BLaER1 (cell line): ENCODE results near the gene RPL36.
"Not testable (repeated sequence)": the region's sequence is repeated elsewhere in the genome, so short reads cannot be mapped to it uniquely, and the experiment has no call there.

Source experiments
- H3K27ac ChIP-seq: shearing (Covaris generic); formaldehyde crosslinking; 2 replicates; pipeline ENCODE4 v1.8.1; 2022
- H3K27me3 ChIP-seq: shearing (Covaris generic); formaldehyde crosslinking; 2 replicates; pipeline ENCODE4 v1.8.1; 2022
- H3K36me3 ChIP-seq: shearing (Covaris generic); formaldehyde crosslinking; 2 replicates; pipeline ENCODE4 v1.8.1; 2022
- H3K4me1 ChIP-seq: shearing (Covaris generic); formaldehyde crosslinking; 2 replicates; pipeline ENCODE4 v1.8.1; 2022
- H3K4me2 ChIP-seq: shearing (Covaris generic); formaldehyde crosslinking; 2 replicates; pipeline ENCODE4 v1.8.1; 2022
- H3K4me3 ChIP-seq: shearing (Covaris generic); formaldehyde crosslinking; 2 replicates; pipeline ENCODE4 v1.8.1; 2022
- H3K9ac ChIP-seq: shearing (Covaris generic); formaldehyde crosslinking; 2 replicates; pipeline ENCODE4 v1.8.1; 2022
- H3K9me3 ChIP-seq: shearing (Covaris generic); formaldehyde crosslinking; 2 replicates; pipeline ENCODE4 v1.8.1; 2022
- H4K20me1 ChIP-seq: shearing (Covaris generic); formaldehyde crosslinking; 2 replicates; pipeline ENCODE4 v1.8.1; 2022
- Cebpa-rat ChIP-seq: shearing (Covaris generic); IDR thresholded peaks from 2 replicates; pipeline ENCODE4 v1.8.1; 2022

RPL36 gene

DNA sequence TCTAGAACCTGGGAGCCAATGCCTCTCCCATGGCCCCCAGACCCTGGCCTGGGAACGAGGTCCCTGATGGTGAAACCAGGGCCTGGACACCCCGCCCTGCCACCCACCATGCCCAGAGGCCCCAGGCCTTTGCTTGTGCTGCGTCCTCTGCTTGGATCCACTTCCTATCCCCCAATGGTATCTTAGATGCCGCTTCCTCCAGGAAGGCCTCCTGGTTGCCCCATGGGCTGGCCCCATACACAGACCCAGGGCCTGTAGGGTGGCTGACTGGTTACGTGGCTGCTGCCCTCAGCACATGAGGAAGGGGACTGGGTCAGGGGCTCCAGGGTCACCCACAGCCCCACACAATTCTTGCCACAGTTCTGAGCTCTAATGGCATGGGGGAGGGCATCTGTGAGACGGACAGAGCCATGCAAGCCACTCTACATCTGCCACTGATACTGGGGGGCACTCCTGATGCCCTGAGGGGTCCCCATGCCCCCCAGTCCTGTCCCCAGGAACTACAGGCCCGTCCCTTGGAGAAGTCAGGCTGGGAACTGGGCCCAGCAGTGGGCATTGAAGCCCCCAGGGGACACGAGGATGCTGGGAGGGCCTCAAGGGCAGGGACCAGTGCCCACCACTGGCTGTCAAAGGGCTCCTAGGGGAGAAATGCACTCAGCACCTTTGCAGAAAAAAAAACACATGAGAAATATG is 5.0 kb downstream of the RPL36 start:
- Histone ChIP-seq H4K20me1 (peaks cover 100% of the 10 kb centered on the region), H3K27me3 (no peaks in the 10 kb centered on the region), H3K4me1 (peaks cover 34% of the 10 kb centered on the region), H3K9me3 (no peaks in the 10 kb centered on the region), H3K27ac (no peak overlapping the region), H3K4me2 (no peak overlapping the region), H3K4me3 (no peak overlapping the region), H3K36me3 (peaks cover 82% of the 10 kb centered on the region), H3K9ac (no peak overlapping the region)
- TF ChIP-seq Cebpa-rat = no peak

DNA sequence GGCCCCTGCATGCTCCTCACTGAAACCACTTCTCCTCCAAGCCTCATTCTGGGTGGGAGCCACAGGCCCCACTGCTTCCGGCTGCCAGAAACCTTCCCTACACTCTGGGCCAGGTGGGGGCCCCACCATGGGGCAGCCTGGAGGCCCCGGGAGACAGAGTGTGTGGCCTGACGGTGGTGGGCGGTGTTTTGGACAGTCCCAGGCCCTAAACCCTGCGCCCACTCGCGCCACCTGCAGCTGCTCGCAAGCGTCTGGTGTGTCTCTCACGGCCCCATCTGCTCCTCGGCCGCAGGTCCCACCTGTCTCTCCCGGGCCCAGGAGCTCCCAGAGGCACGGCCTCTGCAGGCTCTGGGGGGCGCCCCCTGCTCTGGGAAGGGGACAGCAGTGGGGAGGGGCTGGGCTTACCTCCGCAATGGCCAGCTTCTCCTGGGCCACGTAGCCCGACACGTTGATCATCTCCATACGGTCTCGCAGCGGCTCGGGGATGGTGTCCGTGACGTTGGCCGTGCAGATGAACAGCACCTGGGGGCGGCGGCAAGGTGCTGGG is 5.6 kb downstream of the RPL36 start:
- Histone ChIP-seq H4K20me1 (peaks cover 100% of the 10 kb centered on the region), H3K36me3 (peaks cover 88% of the 10 kb centered on the region), H3K4me3 (no peak overlapping the region), H3K27ac (no peak overlapping the region), H3K4me2 (no peak overlapping the region), H3K4me1 (peaks cover 41% of the 10 kb centered on the region), H3K9me3 (no peaks in the 10 kb centered on the region), H3K27me3 (no peaks in the 10 kb centered on the region), H3K9ac (no peak overlapping the region)
- no peak for TF ChIP-seq Cebpa-rat

DNA sequence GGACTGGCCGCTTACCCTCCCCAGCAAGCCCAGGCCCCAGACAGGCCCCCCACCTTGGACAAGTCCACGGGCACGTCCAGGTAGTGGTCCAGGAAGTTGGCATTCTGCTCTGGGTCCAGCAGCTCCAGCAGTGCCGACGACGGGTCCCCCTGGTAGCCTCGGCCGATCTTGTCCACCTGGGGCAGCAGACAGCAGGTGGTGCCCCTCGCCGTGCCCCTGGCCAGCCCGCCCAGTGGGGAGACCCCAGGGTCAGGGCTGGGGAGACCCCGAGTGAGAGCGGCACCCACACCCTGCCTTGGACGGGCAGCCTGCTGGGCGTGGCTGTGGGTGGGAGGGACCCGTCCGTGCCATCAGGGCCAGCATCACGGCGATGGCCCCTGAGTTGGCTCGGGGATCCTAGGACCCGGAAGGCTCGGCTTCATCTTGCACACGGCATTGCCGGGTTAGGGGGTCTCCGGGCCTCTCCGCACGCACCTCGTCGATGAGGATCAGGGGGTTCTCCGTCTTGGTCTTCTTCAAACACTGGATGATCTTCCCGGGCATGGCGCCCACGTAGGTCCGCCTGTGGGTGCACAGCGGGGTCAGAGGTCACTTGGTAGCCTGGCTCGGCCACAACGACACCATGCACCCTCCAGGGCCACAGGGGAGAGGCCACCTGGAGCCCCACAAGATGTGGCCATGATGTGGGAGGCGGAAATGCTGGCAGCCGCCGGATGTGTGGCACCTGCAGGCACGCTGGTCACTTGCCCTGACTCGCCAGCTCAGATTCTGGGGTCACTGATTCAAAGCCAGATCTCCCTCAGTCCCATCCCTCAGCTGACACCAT is 6.3 kb downstream of the RPL36 start:
- Histone ChIP-seq H3K36me3 (peaks cover 94% of the 10 kb centered on the region), H3K4me2 (no peak overlapping the region), H3K9me3 (no peaks in the 10 kb centered on the region), H3K27ac (no peak overlapping the region), H3K4me1 (peaks cover 44% of the 10 kb centered on the region), H3K4me3 (no peak overlapping the region), H3K9ac (no peak overlapping the region), H3K27me3 (no peaks in the 10 kb centered on the region), H4K20me1 (peaks cover 100% of the 10 kb centered on the region)
- TF ChIP-seq Cebpa-rat = no peak

DNA sequence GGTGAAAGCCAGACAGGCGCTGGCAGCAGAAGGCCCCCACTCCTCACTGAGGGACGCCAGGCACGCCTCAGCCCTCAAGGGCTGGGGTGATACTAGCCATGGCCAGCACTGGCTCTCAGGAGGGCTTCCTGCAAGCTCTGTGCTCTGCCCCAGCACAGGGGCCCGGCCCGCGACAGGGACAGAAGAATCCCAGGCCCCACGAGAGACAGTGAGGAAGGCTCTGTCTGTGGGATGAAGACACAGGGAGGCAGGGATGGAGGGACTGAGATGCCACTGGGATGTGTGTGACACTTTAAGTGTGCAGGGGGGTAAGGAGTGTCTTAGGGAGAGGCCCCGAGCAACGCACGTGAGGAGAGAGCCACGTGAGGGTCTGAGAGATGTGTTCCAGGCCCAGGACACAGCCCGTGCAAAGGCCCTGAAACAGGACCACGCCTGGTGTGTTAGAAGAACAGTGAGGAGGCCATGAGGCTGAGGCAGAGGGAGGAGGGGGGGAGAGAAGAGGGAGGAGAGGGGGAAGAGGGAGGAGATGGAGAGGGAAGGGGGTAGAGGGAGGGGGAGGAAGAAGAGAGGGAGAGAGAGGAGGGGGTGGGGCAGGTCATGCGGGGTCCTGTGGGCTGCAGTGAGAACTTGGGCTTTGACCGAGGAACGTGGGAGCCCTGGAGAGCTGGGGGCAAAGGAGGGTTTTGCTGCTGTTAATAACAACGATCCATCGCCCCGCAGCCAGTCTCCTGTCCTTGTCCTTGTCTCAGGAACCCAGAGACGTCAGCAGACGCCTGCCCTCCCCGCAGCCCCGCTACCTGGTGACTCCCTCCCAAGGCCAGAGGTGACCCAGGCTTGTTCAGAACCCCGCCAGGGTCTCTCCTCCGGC is 7.2 kb downstream of the RPL36 start:
- no peak overlapping the region for H3K4me2 ChIP-seq
- no peaks in the 10 kb centered on the region for H3K27me3 ChIP-seq
- peaks cover 92% of the 10 kb centered on the region for H4K20me1 ChIP-seq
- peaks cover 94% of the 10 kb centered on the region for H3K36me3 ChIP-seq
- no peaks in the 10 kb centered on the region; the same call in 1 of the 2 replicates for H3K9me3 ChIP-seq
- H3K4me3 ChIP-seq = no peak overlapping the region
- no peak overlapping the region for H3K27ac ChIP-seq
- H3K9ac ChIP-seq = no peak overlapping the region
- no peak for TF ChIP-seq Cebpa-rat
- peaks cover 37% of the 10 kb centered on the region for H3K4me1 ChIP-seq

DNA sequence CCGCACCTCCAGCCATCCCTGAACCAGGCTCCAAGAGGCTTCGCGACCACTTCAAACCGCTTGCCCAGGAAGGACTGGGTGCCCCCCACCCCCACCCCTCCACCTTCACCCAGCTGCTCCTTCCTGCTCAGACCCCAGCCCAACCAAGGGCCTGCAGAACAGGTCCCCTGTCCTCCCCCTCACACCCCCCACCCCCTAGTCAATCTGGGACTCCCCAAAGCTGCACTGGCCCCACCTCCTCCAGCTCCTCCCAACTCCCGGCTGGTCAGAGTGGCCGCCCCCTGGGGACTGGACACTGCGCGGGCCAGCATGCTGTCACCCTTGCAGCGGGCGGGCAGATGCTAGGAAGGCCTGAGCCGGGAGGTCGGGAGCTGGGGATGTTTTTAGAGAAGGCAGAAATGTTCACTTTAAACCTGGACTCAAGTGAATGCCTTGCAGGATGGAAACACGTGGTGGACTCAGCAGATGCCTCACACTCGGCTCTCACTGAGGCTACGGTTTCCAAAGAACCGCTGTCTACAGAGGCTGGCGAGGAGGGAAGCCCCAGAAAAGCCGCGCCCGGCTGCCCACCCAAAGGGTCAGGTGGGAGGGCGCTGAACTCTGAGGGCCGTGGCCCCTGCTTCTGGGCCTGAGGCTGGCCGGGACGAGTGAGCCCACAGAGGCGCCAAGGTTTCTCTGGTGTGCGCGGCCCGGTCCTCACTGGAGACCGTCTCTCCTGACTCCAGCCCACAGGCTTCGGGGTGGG is 8.0 kb downstream of the RPL36 start:
- peaks cover 31% of the 10 kb centered on the region for H3K4me1 ChIP-seq
- H3K36me3 ChIP-seq = peaks cover 89% of the 10 kb centered on the region
- no peak for TF ChIP-seq Cebpa-rat
- peak overlapping the region; percentile 61 for H3K4me2 ChIP-seq
- H3K27ac ChIP-seq = no peak overlapping the region
- peaks cover 84% of the 10 kb centered on the region for H4K20me1 ChIP-seq
- no peaks in the 10 kb centered on the region for H3K27me3 ChIP-seq
- H3K9ac ChIP-seq = no peak overlapping the region
- peaks cover under 1% of the 10 kb centered on the region; the same call in 1 of the 2 replicates for H3K9me3 ChIP-seq
- H3K4me3 ChIP-seq = no peak overlapping the region

DNA sequence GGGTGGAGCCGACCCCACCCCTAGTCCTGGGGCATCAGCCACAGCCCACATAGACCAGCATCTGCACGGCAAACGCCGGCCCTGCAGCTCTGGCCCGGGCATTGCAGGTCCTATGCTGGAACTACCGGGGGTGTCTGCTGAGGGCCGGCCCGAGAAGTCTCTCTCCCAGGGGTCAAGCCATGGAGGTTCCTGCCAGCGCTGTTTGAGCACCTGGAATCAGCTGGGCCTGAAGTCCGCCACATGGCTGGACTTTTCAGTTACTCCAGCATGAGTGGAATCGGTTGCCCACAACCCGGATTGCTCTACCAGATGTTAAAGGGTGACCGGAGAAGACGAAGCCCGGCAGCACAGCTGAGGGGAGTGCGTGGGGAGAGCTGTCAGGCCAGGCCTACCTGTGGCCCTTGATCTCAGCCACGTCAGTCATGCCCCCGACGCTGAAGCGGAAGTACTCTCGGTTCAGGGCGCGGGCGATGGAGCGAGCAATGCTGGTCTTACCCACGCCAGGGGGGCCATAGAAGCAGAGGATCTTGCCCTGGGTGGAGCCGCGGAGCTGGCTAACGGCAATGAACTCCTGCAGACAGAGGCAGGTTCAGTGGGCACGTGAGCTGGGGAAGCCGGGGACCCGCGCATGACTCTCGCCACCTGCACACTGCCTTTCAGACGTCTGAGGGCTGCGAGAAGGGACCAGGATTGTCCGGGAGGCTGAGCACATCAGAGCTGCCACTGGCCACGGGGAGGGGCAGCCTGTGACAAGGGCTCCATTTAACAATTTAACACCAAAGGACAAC is 8.7 kb downstream of the RPL36 start:
- H3K27ac ChIP-seq = peak overlapping the region; percentile 57; the same call in 1 of the 2 replicates
- TF ChIP-seq Cebpa-rat = no peak
- H3K4me3 ChIP-seq = no peak overlapping the region
- peaks cover 6% of the 10 kb centered on the region; the same call in 1 of the 2 replicates for H3K9me3 ChIP-seq
- H3K4me2 ChIP-seq = peak overlapping the region; percentile 61
- H4K20me1 ChIP-seq = peaks cover 82% of the 10 kb centered on the region
- peaks cover 31% of the 10 kb centered on the region for H3K4me1 ChIP-seq
- peaks cover 89% of the 10 kb centered on the region for H3K36me3 ChIP-seq
- H3K9ac ChIP-seq = no peak overlapping the region
- no peaks in the 10 kb centered on the region for H3K27me3 ChIP-seq

DNA sequence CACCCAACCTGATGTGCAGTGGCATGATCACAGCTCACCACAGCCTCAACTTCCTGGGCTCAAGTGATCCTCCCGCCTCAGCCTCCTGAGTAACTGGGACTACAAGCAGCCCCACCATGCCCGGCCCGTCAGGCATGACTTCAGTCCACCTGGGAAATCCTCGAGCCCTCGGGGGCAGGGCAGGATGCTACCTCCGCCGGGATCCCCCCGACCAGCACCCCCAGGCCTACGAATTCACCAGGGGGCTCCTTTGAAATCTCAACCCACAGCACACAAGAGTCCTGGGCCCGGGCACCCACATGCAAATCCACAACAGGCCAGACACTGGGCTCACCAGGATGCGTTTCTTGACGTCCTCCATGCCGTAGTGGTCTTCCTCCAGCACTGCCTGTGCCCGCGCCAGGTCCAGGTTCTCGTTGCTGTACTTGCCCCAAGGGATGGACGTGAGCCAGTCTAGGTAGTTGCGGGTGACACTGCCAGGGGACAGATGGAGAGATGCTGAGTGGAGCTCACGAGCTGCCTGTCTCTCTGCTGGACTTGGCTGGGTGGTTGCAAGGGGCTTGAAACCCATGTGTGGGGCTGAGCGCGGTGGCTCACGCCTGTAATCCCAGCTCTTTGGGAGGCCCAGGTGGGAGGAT is 10.5 kb downstream of the RPL36 start:
- no peak overlapping the region for H3K4me2 ChIP-seq
- H3K27me3 ChIP-seq = no peaks in the 10 kb centered on the region
- H3K9ac ChIP-seq = no peak overlapping the region
- H3K36me3 ChIP-seq = peaks cover 89% of the 10 kb centered on the region
- H4K20me1 ChIP-seq = peaks cover 82% of the 10 kb centered on the region
- no peak overlapping the region for H3K4me3 ChIP-seq
- H3K9me3 ChIP-seq = peaks cover 6% of the 10 kb centered on the region; the same call in 1 of the 2 replicates
- no peak overlapping the region for H3K27ac ChIP-seq
- H3K4me1 ChIP-seq = peaks cover 31% of the 10 kb centered on the region
- TF ChIP-seq Cebpa-rat = no peak

DNA sequence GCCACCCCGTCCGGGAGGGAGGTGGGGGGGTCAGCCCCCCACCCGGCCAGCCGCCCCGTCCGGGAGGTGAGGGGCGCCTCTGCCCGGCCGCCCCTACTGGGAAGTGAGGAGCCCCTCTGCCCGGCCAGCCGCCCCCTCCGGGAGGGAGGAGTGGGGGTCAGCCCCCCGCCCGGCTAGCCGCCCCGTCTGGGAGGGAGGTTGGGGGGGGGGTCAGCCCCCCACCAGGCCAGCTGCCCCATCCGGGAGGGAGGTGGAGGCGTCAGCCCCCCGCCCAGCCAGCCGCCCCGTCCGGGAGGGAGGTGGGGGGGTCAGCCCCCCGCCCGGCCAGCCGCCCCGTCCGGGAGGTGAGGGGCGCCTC is 11.9 kb downstream of the RPL36 start:
- not testable (repeated sequence) for H3K4me3 ChIP-seq, H3K9ac ChIP-seq, H3K27me3 ChIP-seq, H3K27ac ChIP-seq, H3K4me2 ChIP-seq, H3K9me3 ChIP-seq
- peaks cover 31% of the 10 kb centered on the region for H3K4me1 ChIP-seq
- peaks cover 82% of the 10 kb centered on the region for H4K20me1 ChIP-seq
- H3K36me3 ChIP-seq = peaks cover 89% of the 10 kb centered on the region
